Fibroblast of upper back skin (primary cell): ENCODE results near the gene BBIP1.

Experiments used
- DNase-seq: peaks from one replicate; pipeline ENCODE4 v3.0.0-alpha.2; 2013

Gene BBIP1

GRCh38 chr10:110918643-110919348 lies at the start of gene BBIP1:
TSS of gene BBIP1 (minus strand) at chr10:110919180. CDS start at chr10:110918157, 1,023 bp downstream.
- DNase-seq: peak; percentile 100

GRCh38 chr10:110967645-110968044 lies 48.7 kb upstream of the BBIP1 start:
- no peak for DNase-seq

- DNase-seq: no peak
These were observed 48.1 kb upstream of the BBIP1 start for GRCh38 chr10:110967009-110967630.

GRCh38 chr10:110966146-110966545 lies 47.2 kb upstream of the BBIP1 start:
- DNase-seq: no peak

- DNase-seq: no peak
These were observed 46.2 kb upstream of the BBIP1 start for GRCh38 chr10:110965216-110965615.

GRCh38 chr10:110964681-110965080 lies 45.7 kb upstream of the BBIP1 start:
- no peak for DNase-seq

- DNase-seq: no peak
These were observed 44.2 kb upstream of the BBIP1 start for GRCh38 chr10:110963162-110963561.

- DNase-seq: no peak
These were observed 43.5 kb upstream of the BBIP1 start for GRCh38 chr10:110962443-110962842.

- DNase-seq: no peak
These were observed 41.3 kb upstream of the BBIP1 start for GRCh38 chr10:110960333-110960712.

GRCh38 chr10:110959379-110960332 lies 40.7 kb upstream of the BBIP1 start:
- DNase-seq: peak; percentile 57

- no peak for DNase-seq
These were observed 38.6 kb upstream of the BBIP1 start for GRCh38 chr10:110957606-110958005.

GRCh38 chr10:110951381-110951780 lies 32.4 kb upstream of the BBIP1 start:
- DNase-seq: no peak

- DNase-seq: peak; percentile 47
These were observed 28.1 kb upstream of the BBIP1 start for GRCh38 chr10:110947061-110947595.

- DNase-seq: no peak
These were observed 27.5 kb upstream of the BBIP1 start for GRCh38 chr10:110946496-110946895.

- peak; percentile 72 for DNase-seq
These were observed 25.9 kb upstream of the BBIP1 start for GRCh38 chr10:110944792-110945396.

GRCh38 chr10:110939419-110939818 lies 20.4 kb upstream of the BBIP1 start:
- DNase-seq: no peak

GRCh38 chr10:110936757-110937156 lies 17.8 kb upstream of the BBIP1 start:
- no peak for DNase-seq

- DNase-seq: no peak
These were observed 13.7 kb upstream of the BBIP1 start for GRCh38 chr10:110932505-110933180.

GRCh38 chr10:110931769-110932381 lies 12.9 kb upstream of the BBIP1 start:
- no peak for DNase-seq

- DNase-seq: no peak
These were observed 8.5 kb upstream of the BBIP1 start for GRCh38 chr10:110927461-110927860.

GRCh38 chr10:110923856-110924493 lies 5.0 kb upstream of the BBIP1 start:
- no peak for DNase-seq
